Tibial artery (tissue), 4 donors: ENCODE measurements around the gene ZNF273.
"Not testable (repeated sequence)": the region's sequence is repeated elsewhere in the genome, so short reads cannot be mapped to it uniquely, and the experiment has no call there.

Source experiments
- DNase-seq, 2 donors: peaks; one replicate each; pipeline ENCODE4 v3.0.0-alpha.2; 2019
- H3K27ac ChIP-seq, 2 donors: fragments of 200-600 bp; sonication (generic) in 1 of 2; 1 replicate in 1 of 2; 2 replicates in 1 of 2; pipeline ENCODE4 v1.5.1; 2018 to 2019; ENCODE audit warnings: mild to moderate bottlenecking in 1 of 2
- H3K27me3 ChIP-seq, 2 donors: fragments of 200-600 bp; sonication (generic) in 1 of 2; one replicate each; pipeline versions ENCODE4 v1.5.1 to v1.6.0; 2016 to 2019
- H3K36me3 ChIP-seq, 3 donors: fragments of 200-600 bp; sonication (generic) in 2 of 3; one replicate each; pipeline ENCODE4 v1.5.1; 2016 to 2019; ENCODE audit warnings: mild to moderate bottlenecking in 2 of 3
- H3K4me1 ChIP-seq, 4 donors: fragments of 200-600 bp; sonication (generic) in 2 of 4; 1 replicate in 3 of 4; 2 replicates in 1 of 4; pipeline ENCODE4 v1.5.1; 2016 to 2019
- H3K4me3 ChIP-seq, 2 donors: fragments of 200-600 bp; sonication (generic) in 1 of 2; 1 replicate in 1 of 2; 2 replicates in 1 of 2; pipeline ENCODE4 v1.5.1; 2018 to 2019; ENCODE audit warnings: mild to moderate bottlenecking in 2 of 2
- H3K9me3 ChIP-seq, 3 donors: fragments of 200-600 bp; sonication (generic) in 1 of 3; one replicate each; pipeline ENCODE4 v1.5.1; 2016 to 2019
- intact Hi-C: fragments of 100-400 bp; cut with DNase I; formaldehyde crosslinking; loops from one replicate; pipeline ENCODE4 v1.15.0; 2023; ENCODE audit warnings: low total_unique reads
- TF ChIP-seq, protein P1 (sequence below), 2 experiments: fragments of 200-600 bp in 1 of 2; fragments of 450-650 bp in 1 of 2; IDR thresholded peaks; one replicate each; pipeline ENCODE4 v1.5.1; 2017 to 2019; ENCODE audit warnings: antibody characterized with exemption in 2 of 2, mild to moderate bottlenecking in 1 of 2, moderate library complexity in 1 of 2

Gene ZNF273

DNA sequence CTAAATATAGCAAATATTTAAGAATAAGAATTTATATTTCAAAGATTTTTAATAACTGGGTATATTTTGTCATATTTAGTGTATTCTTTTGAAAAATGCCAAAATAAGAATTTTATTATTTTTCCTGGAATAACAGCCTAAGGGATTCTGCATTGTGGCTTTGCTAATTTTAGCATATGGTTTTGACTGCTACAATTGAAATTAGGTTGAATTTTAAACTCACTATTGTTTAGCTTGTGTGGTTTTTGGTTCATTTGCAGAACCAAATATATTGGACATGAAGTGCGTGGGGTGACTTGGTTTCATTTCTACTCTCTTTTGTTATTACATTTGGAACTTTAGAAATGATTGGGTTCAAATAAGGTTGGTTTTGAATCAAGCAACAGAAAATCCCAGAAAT, 35.5 kb downstream of the ZNF273 start:
- TF ChIP-seq, protein P1, sequence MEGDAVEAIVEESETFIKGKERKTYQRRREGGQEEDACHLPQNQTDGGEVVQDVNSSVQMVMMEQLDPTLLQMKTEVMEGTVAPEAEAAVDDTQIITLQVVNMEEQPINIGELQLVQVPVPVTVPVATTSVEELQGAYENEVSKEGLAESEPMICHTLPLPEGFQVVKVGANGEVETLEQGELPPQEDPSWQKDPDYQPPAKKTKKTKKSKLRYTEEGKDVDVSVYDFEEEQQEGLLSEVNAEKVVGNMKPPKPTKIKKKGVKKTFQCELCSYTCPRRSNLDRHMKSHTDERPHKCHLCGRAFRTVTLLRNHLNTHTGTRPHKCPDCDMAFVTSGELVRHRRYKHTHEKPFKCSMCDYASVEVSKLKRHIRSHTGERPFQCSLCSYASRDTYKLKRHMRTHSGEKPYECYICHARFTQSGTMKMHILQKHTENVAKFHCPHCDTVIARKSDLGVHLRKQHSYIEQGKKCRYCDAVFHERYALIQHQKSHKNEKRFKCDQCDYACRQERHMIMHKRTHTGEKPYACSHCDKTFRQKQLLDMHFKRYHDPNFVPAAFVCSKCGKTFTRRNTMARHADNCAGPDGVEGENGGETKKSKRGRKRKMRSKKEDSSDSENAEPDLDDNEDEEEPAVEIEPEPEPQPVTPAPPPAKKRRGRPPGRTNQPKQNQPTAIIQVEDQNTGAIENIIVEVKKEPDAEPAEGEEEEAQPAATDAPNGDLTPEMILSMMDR (IDR thresholded peaks at IDR 0.05) = no peak
- H3K4me3 ChIP-seq = no peak overlapping the region
- H3K36me3 ChIP-seq = no peaks in the 10 kb centered on the region
- intact Hi-C loops = no loop called here
- peaks cover 0 to 3% of the 10 kb centered on the region in 2 donors for H3K27me3 ChIP-seq
- H3K9me3 ChIP-seq = peaks cover 0 to 6% (median 0%) of the 10 kb centered on the region in 3 donors
- H3K27ac ChIP-seq = no peak overlapping the region
- no peak for DNase-seq
- H3K4me1 ChIP-seq = no peaks in the 10 kb centered on the region

DNA sequence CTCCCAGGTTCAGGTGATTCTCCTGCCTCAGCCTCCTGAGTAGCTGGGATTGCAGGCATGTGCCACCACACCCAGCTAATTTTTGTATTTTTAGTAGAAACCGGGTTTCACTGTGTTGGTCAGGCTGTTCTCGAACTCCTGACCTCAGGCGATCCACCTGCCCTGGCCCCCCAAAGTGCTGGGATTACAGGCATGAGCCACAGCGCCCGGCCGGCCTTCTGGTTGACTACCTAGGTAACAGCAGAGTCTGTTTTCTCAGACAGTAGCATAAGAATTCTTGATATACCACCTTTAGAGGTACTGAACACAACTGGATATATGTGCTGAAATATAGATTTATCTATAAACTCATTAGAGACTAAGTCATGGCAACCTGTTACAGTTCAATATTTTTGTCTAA, 36.9 kb downstream of the ZNF273 start:
- H3K27me3 ChIP-seq, DNase-seq, H3K36me3 ChIP-seq, H3K27ac ChIP-seq, H3K4me1 ChIP-seq, intact Hi-C loops, H3K9me3 ChIP-seq, H3K4me3 ChIP-seq: not testable (repeated sequence)

DNA sequence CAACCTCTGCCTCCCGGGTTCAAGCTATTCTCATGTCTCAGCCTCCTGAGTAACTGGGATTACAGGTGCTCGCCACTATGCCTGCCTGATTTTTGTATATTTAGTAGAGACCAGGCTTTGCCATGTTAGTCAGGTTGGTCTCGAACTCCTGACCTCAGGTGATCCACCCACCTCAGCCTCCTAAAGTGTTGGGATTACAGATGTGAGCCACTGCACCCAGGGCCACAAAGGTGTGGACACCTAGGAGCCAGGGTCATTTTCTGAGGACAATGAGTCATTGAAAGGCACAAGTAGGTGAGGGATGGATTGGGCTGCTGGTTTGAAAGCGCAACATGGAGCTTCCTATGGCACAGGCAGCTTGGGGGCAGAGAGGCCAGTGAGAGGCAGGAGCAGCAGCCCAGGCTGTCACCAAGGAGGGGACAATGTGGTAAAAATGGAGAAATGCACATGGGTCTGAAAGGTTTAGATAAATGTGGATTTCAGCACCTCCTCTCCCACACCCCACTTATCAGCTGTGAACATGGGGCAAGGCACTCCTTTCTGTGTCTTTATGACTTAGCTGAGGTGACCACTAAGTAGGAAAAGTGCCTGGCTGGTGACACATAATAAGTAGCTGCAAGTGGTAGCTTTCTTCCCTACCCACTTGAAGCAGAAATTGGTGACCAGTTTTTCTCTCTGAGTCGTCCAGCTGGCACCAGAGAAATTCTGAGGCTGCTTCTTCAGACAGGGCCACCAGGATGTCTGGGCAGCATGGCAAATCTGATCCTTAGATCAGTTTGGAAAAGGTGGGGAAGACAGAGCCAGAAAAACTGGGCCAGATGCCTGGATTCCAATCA, 41.8 kb downstream of the ZNF273 start:
- Histone ChIP-seq H3K27me3 (peaks cover 0 to 32% of the 10 kb centered on the region in 2 donors), H3K4me1 (peaks cover 0 to 15% (median 11%) of the 10 kb centered on the region in 4 donors)
- H3K36me3 ChIP-seq, intact Hi-C loops, H3K4me3 ChIP-seq, H3K9me3 ChIP-seq, DNase-seq, H3K27ac ChIP-seq: not testable (repeated sequence)

DNA sequence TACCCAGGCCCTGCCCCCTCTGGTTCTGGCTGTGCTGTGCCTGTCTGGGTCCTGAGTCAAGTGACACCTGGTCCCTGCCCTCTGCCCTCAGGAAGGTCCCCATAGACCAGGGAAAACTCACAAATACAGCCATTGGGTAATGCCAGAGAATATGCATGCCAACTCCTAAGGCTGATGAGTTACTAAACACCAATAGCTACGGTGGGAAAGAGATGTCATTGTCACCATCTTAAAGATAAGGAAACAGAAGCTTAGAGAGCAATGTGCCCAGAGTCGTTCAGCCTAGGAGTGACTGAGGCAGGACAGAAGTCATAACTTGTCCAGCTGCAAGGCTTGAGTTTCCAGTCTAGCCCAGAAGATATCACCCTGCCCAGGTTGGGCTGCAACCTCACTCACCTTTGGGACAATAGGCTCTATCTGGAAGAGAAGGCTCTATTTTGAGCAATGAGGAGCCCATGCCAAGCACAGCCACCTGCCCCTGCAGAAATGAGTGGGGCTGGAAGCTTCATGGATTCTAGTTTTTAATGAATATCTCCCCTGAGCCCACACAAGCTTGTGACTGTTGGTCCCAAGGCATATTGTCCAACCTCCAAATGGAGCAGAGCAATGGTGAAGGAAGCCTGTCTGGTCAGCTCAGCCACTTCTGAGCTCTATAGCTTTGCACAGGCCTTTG, 42.6 kb downstream of the ZNF273 start:
- Histone ChIP-seq H3K36me3 (no peaks in the 10 kb centered on the region), H3K4me1 (peaks cover 0 to 16% (median 11%) of the 10 kb centered on the region in 4 donors), H3K27ac (no peak overlapping the region), H3K27me3 (peaks cover 0 to 32% of the 10 kb centered on the region in 2 donors), H3K4me3 (no peak overlapping the region), H3K9me3 (no peaks in the 10 kb centered on the region)
- TF ChIP-seq, protein P1 (IDR thresholded peaks at IDR 0.05) = no peak
- DNase-seq = no peak
- intact Hi-C loops = no loop called here

DNA sequence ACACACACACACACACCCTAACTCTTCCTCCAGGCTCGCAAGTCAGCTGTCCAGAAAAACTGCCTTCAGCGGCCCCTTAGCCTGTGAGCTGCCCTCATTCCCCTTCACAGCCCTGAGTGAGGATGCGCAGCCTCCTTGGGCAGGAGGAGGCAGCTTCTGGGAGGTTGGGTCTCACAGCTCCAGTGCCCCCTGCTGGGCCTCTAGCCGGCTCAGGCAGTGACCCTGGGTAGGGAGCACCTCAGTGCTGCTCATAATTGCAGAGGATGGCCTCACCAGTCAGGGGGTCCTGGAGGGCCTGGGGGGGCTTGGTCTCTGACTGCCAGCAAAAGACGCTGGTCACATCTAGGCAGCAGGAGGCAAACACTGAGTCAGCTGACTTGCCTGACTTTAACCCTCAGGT, 43.7 kb downstream of the ZNF273 start:
- Histone ChIP-seq H3K4me1 (peaks cover 0 to 25% (median 11%) of the 10 kb centered on the region in 4 donors), H3K27ac (no peak overlapping the region), H3K4me3 (peak overlapping the region in 1 of 2 donors; percentile 35), H3K27me3 (peaks cover 0 to 29% of the 10 kb centered on the region in 2 donors), H3K9me3 (no peaks in the 10 kb centered on the region), H3K36me3 (no peaks in the 10 kb centered on the region)
- no peak for DNase-seq
- TF ChIP-seq, protein P1 (IDR thresholded peaks at IDR 0.05) = no peak
- intact Hi-C loops = no loop called here

DNA sequence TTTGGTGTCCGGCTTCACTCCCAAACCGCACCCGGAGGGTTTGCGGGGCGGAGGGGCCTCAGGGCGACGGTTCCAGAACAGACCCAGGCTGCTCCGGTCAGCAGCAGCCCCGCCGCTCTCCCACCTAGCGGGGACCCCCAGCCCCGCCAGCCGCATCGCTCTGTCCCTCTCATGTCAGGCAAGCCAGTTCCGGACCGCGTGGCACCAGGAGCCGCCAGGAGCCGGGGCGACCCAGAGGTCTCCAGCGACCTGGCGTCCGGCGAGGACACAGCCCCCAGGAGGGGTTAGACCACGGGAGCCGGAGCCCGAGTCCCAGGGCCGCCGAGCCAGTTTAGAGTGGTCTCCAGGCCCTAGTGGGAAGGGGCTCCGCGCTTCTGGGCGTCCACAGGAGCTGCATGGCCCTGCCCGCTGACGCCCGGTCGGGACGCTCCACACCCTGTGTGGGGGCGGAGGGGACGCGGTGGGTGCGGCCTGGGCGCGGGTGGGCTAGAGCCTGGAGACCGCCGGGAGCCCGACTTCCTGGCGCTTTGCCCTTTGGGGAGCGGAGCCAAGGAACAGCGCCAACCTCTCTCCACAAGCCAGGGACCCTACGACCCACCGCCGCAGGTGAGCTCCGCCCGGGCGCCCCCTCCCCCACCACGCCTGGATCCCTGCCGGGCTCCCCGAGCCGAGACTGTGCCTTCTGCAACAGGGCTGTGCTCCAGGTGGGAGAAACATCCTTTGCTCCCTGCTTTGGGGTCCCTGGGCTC, 44.4 kb downstream of the ZNF273 start:
- Histone ChIP-seq H3K36me3 (no peaks in the 10 kb centered on the region), H3K4me1 (peaks cover 0 to 25% (median 11%) of the 10 kb centered on the region in 4 donors), H3K27ac (no peak overlapping the region), H3K27me3 (peaks cover 0 to 28% of the 10 kb centered on the region in 2 donors), H3K4me3 (peak overlapping the region; percentile 24 to 35), H3K9me3 (no peaks in the 10 kb centered on the region)
- TF ChIP-seq, protein P1 (IDR thresholded peaks at IDR 0.05) = no peak
- intact Hi-C loops = no loop called here
- DNase-seq = no peak

DNA sequence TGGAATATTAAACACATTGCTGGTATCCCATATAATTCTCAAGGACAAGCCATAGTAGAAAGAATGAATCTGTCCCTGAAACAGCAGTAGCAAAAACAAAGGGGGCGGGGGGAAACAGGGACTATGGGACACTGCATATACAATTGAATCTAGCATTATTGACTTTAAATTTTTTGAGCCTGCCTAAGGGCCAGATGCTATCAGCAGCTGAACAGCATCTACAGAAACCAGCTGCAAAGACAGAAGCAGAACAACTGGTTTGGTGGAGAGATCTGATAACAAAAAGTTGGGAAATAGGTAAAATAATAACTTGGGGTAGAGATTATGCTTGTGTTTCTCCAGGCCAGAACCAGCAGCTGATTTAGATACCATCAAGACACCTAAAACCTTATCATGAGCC, 45.7 kb downstream of the ZNF273 start:
- H3K27ac ChIP-seq, H3K4me3 ChIP-seq, H3K36me3 ChIP-seq, DNase-seq, intact Hi-C loops, H3K9me3 ChIP-seq: not testable (repeated sequence)
- H3K4me1 ChIP-seq = peaks cover 0 to 25% (median 11%) of the 10 kb centered on the region in 4 donors
- H3K27me3 ChIP-seq = peaks cover 0 to 28% of the 10 kb centered on the region in 2 donors

DNA sequence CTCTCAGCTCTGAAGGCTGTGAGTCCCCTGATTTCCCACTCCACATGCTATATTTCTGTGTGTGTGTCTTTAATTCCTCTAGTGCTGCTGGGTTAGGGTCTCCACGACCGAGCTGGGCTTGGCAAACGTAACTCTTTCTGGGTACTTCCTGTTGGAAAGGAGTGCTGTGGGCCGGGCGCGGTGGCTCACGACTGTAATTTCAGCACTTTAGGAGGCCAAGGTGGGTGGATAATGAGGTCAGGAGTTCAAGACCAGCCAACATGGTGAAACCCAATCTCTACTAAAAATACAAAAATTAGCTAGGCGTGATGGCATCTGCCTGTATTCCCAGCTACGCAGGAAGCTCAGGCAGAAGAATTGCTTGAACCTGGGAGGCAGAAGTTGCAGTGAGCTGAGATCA, 47.6 kb downstream of the ZNF273 start:
- H3K36me3 ChIP-seq, DNase-seq, H3K4me3 ChIP-seq, intact Hi-C loops, H3K9me3 ChIP-seq, H3K27ac ChIP-seq: not testable (repeated sequence)
- H3K4me1 ChIP-seq = peaks cover 0 to 25% (median 11%) of the 10 kb centered on the region in 4 donors
- peaks cover 0 to 24% of the 10 kb centered on the region in 2 donors for H3K27me3 ChIP-seq
